Ovary (tissue), 9 donors: Measurements from ENCODE around the gene MAP2K1. TPM values are rescaled to one million over a fixed set of nuclear protein-coding genes. Genes with fewer than 3 reads are reported as not detected.
"Not testable (repeated sequence)": the region's sequence is repeated elsewhere in the genome, so short reads cannot be mapped to it uniquely, and the experiment has no call there.

Experiments
- DNase-seq, 5 donors: peaks; one replicate each; pipeline ENCODE4 v3.0.0-alpha.2; 2019 to 2020
- H3K27ac ChIP-seq, 2 donors: fragments of 200-600 bp; one replicate each; pipeline versions ENCODE4 v1.5.1 to v1.8.0; 2019 to 2022
- H3K27me3 ChIP-seq: fragments of 200-600 bp; one replicate; pipeline ENCODE4 v1.8.0; 2022
- H3K36me3 ChIP-seq: fragments of 200-600 bp; sonication (generic); one replicate; pipeline ENCODE4 v1.5.1; 2019
- H3K4me1 ChIP-seq: one replicate; pipeline ENCODE4 v1.8.1; 2013; ENCODE audit warnings: mild to moderate bottlenecking, moderate library complexity; ENCODE audit not compliant: insufficient read depth
- H3K4me3 ChIP-seq: fragments of 200-600 bp; sonication (generic); one replicate; pipeline ENCODE4 v1.5.1; 2017
- H3K9me3 ChIP-seq, 2 donors: fragments of 200-600 bp in 1 of 2; sonication (generic) in 1 of 2; one replicate each; pipeline versions ENCODE4 v1.5.1 to v1.8.1; 2013 to 2019; ENCODE audit warnings: mild to moderate bottlenecking in 1 of 2, moderate library complexity in 1 of 2
- CTCF ChIP-seq, 3 donors: fragments of 450-650 bp in 2 of 3; fragments of 200-600 bp in 1 of 3; IDR thresholded peaks; one replicate each; pipeline versions ENCODE4 v1.5.1 to v1.8.0; 2016 to 2022; ENCODE audit warnings: antibody characterized with exemption in 3 of 3, mild to moderate bottlenecking in 1 of 3
- EP300 ChIP-seq: sonication (generic); formaldehyde crosslinking; IDR thresholded peaks from one replicate; pipeline ENCODE4 v1.6.1; 2017; ENCODE audit warnings: antibody characterized with exemption
- POLR2A ChIP-seq: fragments of 450-650 bp; IDR thresholded peaks from one replicate; pipeline ENCODE4 v1.6.1; 2017; ENCODE audit warnings: antibody characterized with exemption, mild to moderate bottlenecking, moderate library complexity
- WGBS, 3 donors: extraction: QIAGEN DNeasy Blood & Tissue Kit in 1 of 3; methylation state at CpG; one replicate each; pipeline versions ENCODE4 v1.1.5 to v1.1.7; 2013 to 2017; 5-methylcytosine and 5-hydroxymethylcytosine counted together
- intact Hi-C, 4 donors: fragments of 100-400 bp; cut with DNase I; formaldehyde crosslinking; loops; one replicate each; pipeline versions ENCODE4 v1.11.0 to v1.15.1; 2022 to 2023
- polyA plus RNA-seq, 2 donors: library from polyadenylated mRNA; stranded (reverse); fragments of 200-250 nt in 1 of 2; fragments of 350-450 nt in 1 of 2; fragmentation: Illumina TruSeq in 1 of 2; extraction: RNeasy Lipid Tissue Mini Kit (QIAGEN cat#74804) in 1 of 2; gene quantifications; one replicate each; pipeline ENCODE4 v1.2.3, GENCODE V29; 2013 to 2014
- total RNA-seq, 7 donors: library from RNA; depleted of rRNA in 2 of 7; stranded (reverse); fragments of >200 nt in 2 of 7; fragmentation: NEBNext Ultra II Directional in 3 of 7; extraction: Animal tissue kit (Norgen Biotek cat#: 25700) in 3 of 7; gene quantifications; one replicate each; pipeline versions ENCODE4 v1.1.0 to v1.2.4, GENCODE V29; 2016 to 2023
- donor health status: DM: no; HTN: no; CAD: no; lungs with moderate emphysema.
- donor health status: DM: no; HTN: no; CAD: no.
- donor health status: Bipolar disorder and iron deficiency.
- donor health status: DM: yes; HTN: yes; CAD: no.
- donor health status: DM: no; HTN: no; CAD: no.
- donor health status: DM: yes; HTN: yes; CAD: no.

MAP2K1 gene
- total and polyA plus RNA-seq, 9 donors = 21.6 to 44.8 (median 34.3) TPM

DNA sequence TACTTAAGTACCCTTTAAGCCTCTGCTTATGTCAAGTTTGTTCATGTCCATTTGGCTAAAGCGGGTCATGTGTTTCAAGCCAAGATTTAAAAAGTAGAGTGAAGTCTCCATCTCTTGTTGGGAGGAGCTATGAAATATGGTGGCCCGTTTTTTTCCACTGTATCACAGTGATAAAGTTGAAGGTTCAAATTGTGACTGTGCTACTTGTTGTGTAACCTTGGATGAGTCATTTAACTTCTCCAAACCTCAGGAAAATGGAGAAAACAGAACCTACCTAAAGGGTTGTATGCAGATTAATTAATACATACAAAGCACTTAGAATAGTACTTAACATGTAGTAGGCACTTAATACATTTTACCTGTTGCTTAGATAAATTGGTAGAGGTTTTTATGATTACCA is 67.4 kb downstream of the MAP2K1 start:
- Histone ChIP-seq H3K27me3 (no peaks in the 10 kb centered on the region), H3K27ac (no peak overlapping the region), H3K36me3 (no peaks in the 10 kb centered on the region), H3K9me3 (no peaks in the 10 kb centered on the region), H3K4me1 (peaks cover 3% of the 10 kb centered on the region), H3K4me3 (no peak overlapping the region)
- intact Hi-C loops = no loop called here
- 89 to 94% (median 91%) methylated on average over 2 of the region's 2 CpGs for WGBS, 3 donors
- TF ChIP-seq CTCF (IDR thresholded peaks at IDR 0.05) (no peak), EP300 (no peak), POLR2A (no peak)
- DNase-seq = no peak

GRCh38 chr15:66456211-66456610 is 69.5 kb downstream of the MAP2K1 start:
- Histone ChIP-seq H3K4me1 (peaks cover 3% of the 10 kb centered on the region), H3K36me3 (no peaks in the 10 kb centered on the region), H3K9me3 (no peaks in the 10 kb centered on the region), H3K27me3 (no peaks in the 10 kb centered on the region), H3K4me3 (no peak overlapping the region), H3K27ac (no peak overlapping the region)
- no peak for DNase-seq
- intact Hi-C loops = no loop called here
- WGBS, 3 donors = 84 to 90% (median 84%) methylated on average over 3 of the region's 3 CpGs
- TF ChIP-seq EP300 = no peak

DNA sequence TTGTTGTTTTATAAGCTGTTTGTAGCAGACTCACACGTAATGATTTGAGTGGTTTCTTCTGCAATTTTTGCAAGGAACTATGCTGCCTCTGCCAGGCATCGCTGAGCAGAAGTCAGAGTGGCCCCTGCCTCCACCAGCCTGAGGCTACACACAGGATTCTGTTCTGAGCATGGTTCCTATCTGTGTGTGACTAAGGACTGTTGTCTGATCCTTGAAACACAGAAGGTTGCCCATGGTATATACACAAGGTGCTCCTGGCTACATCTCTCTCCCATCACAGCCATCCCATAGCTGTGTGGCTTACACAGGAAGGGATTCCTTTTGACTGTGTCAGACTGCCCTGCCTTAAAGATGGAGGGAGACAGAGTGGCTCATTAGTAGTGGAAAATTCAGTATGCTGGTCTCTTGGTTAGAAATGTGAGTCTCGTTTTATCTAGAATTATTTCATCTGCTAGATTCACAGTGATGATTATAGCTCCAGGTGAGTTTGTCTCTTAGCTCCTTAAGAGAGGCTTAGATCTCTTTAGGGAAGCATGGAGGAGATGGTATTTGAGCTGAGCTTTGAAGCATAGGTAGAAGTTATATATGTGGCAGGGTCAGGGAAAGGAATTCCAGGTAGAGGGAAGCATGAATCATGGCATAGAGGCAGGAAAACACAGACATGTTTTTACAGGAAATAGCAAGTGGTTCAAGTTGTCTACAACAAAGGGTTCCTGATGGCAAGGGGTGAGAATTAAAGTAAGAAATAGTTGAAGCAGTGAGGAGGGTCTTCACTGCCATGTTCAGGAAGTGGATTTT is 73.3 kb downstream of the MAP2K1 start:
- no peaks in the 10 kb centered on the region for H3K9me3 ChIP-seq
- DNase-seq = no peak
- intact Hi-C loops = no loop called here
- H3K36me3 ChIP-seq = no peaks in the 10 kb centered on the region
- no peak overlapping the region for H3K27ac ChIP-seq
- TF ChIP-seq POLR2A = no peak
- TF ChIP-seq CTCF (IDR thresholded peaks at IDR 0.05) = no peak
- no peak for TF ChIP-seq EP300
- H3K4me3 ChIP-seq = no peak overlapping the region
- no peaks in the 10 kb centered on the region for H3K27me3 ChIP-seq
- WGBS, 3 donors = 80 to 91% (median 82%) methylated on average over 3 of the region's 3 CpGs
- no peaks in the 10 kb centered on the region for H3K4me1 ChIP-seq

- DNase-seq, H3K27ac ChIP-seq, H3K4me1 ChIP-seq, H3K36me3 ChIP-seq, intact Hi-C loops, H3K27me3 ChIP-seq, H3K9me3 ChIP-seq, H3K4me3 ChIP-seq: not testable (repeated sequence)
- 96 to 99% (median 97%) methylated on average over 6 of the region's 6 CpGs for whole genome bisulfite sequencing, 3 donors
Observed at GRCh38 chr15:66461294-66461693, 74.6 kb downstream of the MAP2K1 start.

- Histone ChIP-seq H3K9me3 (no peaks in the 10 kb centered on the region), H3K27me3 (no peaks in the 10 kb centered on the region), H3K4me1 (no peaks in the 10 kb centered on the region), H3K27ac (no peak overlapping the region), H3K36me3 (no peaks in the 10 kb centered on the region), H3K4me3 (no peak overlapping the region)
- intact Hi-C loops = no loop called here
- 97 to 98% (median 97%) methylated on average over 2 of the region's 2 CpGs for WGBS, 3 donors
- no peak for DNase-seq
- TF ChIP-seq EP300 = no peak
- TF ChIP-seq CTCF (IDR thresholded peaks at IDR 0.05) = no peak
- TF ChIP-seq POLR2A = no peak
Observed at GRCh38 chr15:66461917-66462316, 75.2 kb downstream of the MAP2K1 start.
